H1 (cell line): ENCODE results near the gene TNNC1. TPM values are rescaled to one million over a fixed set of nuclear protein-coding genes. Genes with fewer than 3 reads are reported as not detected.

Experiments
- JUND ChIP-seq: IDR thresholded peaks from 2 replicates; pipeline ENCODE4 v1.6.1; 2011; ENCODE audit warnings: mild to moderate bottlenecking, improper control_type of control experiment, low read length
- polyA plus RNA-seq, 7 experiments: library from polyadenylated mRNA; depleted of rRNA in 3 of 7; stranded (reverse) in 5 of 7; unstranded in 2 of 7; fragments of >200 nt in 5 of 7; fragments of 200-250 nt in 2 of 7; gene quantifications; 1 replicate in 5 of 7; 2 replicates in 1 of 7; 4 replicates in 1 of 7; pipeline versions ENCODE4 v1.2.1 to v1.2.3, GENCODE V29; 2011 to 2013; ENCODE audit warnings: missing spikeins in 2 of 7, mixed read lengths in 2 of 7
- total RNA-seq: library from RNA; stranded (reverse); fragmentation: NEBNext Ultra II Directional; extraction: Animal tissue kit (Norgen Biotek cat#: 25700); gene quantifications from 2 replicates; pipeline ENCODE4 v1.2.1, GENCODE V29; 2021

TNNC1 gene
- total and polyA plus RNA-seq, 2 of the 8 experiments (the other 6 are each of a cell fraction or from before 2014, with no cell fraction given), result 5.8 to 16.4 TPM

DNA sequence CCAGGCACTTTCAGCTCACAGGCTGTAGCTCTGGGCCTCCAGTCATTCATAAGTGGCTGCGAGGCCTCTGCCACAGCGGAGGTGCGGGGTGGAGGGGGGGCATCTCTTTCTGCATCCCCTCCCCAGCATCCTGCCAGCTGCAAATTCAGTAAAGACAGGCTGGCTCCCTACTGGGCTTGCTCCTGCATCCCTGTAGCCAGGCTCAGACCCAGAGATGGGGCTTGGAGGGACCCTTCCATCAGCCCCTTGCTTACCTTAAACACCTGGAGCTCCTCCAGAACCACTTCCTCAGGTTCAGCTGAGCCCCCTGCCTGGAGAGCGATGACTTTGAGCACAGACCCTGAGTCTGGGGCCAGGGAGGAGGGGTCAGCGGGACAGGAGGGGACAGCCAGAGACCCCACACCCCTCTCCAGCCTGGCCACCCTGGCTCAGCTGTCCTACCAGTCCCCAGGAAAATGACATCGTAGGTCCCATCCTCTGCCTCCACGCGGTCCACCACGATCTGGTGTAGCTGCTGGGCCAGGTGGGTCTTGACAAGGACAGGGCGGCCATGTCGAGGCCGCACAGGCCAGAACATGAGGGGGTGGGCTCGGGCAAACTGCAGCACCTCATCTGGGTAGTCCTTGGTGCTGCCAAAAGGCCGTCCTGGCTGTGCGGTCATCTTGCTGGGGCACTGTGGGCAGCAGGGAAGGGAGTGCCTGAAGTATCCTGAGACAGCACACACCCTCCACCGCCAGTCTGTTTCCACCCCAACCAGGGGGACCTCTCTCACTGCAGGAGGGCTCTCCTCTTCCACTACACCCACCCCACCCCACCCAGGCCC is 14.2 kb downstream of the TNNC1 start (continued):
- no peak for TF ChIP-seq JUND
